H1 (cell line): Measurements from ENCODE around the gene WWC1. TPM values are rescaled to one million over a fixed set of nuclear protein-coding genes. Genes with fewer than 3 reads are reported as not detected.

ENCODE experiments used
- BRCA1 ChIP-seq: IDR thresholded peaks from 2 replicates; pipeline ENCODE4 v1.6.1; 2012; ENCODE audit warnings: low read depth, low read length, improper control_type of control experiment
- SIN3A ChIP-seq, 2 experiments: IDR thresholded peaks in 1 of 2; conservative IDR thresholded peaks in 1 of 2; 2 replicates each; pipeline ENCODE4 v1.6.1; 2011 to 2012; ENCODE audit warnings: low read length in 2 of 2, improper control_type of control experiment in 1 of 2, low read depth in 1 of 2, mild to moderate bottlenecking in 1 of 2
- polyA plus RNA-seq, 7 experiments: library from polyadenylated mRNA; depleted of rRNA in 3 of 7; stranded (reverse) in 5 of 7; unstranded in 2 of 7; fragments of >200 nt in 5 of 7; fragments of 200-250 nt in 2 of 7; gene quantifications; 1 replicate in 5 of 7; 2 replicates in 1 of 7; 4 replicates in 1 of 7; pipeline versions ENCODE4 v1.2.1 to v1.2.3, GENCODE V29; 2011 to 2013; ENCODE audit warnings: missing spikeins in 2 of 7, mixed read lengths in 2 of 7
- total RNA-seq: library from RNA; stranded (reverse); fragmentation: NEBNext Ultra II Directional; extraction: Animal tissue kit (Norgen Biotek cat#: 25700); gene quantifications from 2 replicates; pipeline ENCODE4 v1.2.1, GENCODE V29; 2021
- TF ChIP-seq, protein P1 (sequence below): IDR thresholded peaks from 2 replicates; pipeline ENCODE4 v1.6.1; 2012; ENCODE audit warnings: inconsistent platforms

The WWC1 gene
- total and polyA plus RNA-seq, 2 of the 8 experiments (the other 6 are each of a cell fraction or from before 2014, with no cell fraction given): 16.4 to 41.1 TPM

DNA sequence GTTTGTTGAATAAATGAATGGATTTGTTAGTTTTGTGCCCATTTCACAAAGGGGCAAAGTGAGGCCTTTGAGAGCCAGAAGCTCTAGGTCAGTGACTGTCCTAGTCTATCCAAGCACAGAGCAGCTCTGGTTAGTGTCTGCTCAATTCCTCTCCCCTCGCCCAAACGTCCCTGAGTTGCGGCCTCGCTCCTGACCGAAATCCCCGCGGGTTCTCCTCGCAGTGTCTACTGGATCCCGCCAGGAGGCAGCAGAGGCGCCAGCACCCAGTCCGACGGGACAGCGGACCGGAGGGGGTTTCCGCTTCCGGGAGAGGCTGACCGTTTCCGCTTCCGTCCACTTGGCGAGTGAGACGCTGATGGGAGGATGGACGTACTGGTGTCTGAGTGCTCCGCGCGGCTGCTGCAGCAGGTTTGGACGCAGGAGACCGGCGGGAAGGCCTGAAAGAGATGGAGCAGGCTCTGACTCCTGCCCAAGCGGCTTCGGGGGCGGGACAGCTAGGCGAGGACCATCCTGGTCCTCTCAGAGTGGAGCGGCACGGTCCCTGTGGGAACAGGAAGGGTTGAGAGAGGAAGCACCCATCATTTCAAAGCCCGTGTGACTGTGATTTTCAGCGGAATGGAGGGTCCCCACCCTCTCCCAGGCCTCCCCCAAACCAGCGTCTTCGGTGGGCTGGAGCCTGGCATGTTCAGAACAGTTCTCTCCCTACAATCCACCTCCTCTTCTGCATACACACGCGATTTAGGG is 194.9 kb downstream of the WWC1 start, which contains the start of gene RARS1 (continued):
- TF ChIP-seq, protein P1, sequence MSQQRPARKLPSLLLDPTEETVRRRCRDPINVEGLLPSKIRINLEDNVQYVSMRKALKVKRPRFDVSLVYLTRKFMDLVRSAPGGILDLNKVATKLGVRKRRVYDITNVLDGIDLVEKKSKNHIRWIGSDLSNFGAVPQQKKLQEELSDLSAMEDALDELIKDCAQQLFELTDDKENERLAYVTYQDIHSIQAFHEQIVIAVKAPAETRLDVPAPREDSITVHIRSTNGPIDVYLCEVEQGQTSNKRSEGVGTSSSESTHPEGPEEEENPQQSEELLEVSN: no peak
- TF ChIP-seq BRCA1 (no peak), SIN3A (conservative IDR thresholded peaks at IDR 0.05 in 1 of 2, IDR thresholded peaks at IDR 0.05 in 1 of 2; ENCODE audit: low read depth in 1 of 2, low read length in 2 of 2) (peak in 1 of 2 experiments; percentile 95; a peak in 2 of 4 replicates)
